Loucy (cell line): ENCODE results near the gene OR6V1.

Experiments
- EZH2phosphoT487 ChIP-seq: fragments of 200-600 bp; IDR thresholded peaks from 2 replicates; pipeline ENCODE4 v1.6.1; 2018; ENCODE audit warnings: antibody characterized with exemption, mild to moderate bottlenecking, moderate library complexity, borderline replicate concordance
- TF ChIP-seq, protein P1 (sequence below): fragments of 200-600 bp; sonication (generic); conservative IDR thresholded peaks from 2 replicates; pipeline ENCODE4 v1.5.1; 2014; ENCODE audit warnings: mild to moderate bottlenecking, antibody characterized with exemption, low read length

DNA sequence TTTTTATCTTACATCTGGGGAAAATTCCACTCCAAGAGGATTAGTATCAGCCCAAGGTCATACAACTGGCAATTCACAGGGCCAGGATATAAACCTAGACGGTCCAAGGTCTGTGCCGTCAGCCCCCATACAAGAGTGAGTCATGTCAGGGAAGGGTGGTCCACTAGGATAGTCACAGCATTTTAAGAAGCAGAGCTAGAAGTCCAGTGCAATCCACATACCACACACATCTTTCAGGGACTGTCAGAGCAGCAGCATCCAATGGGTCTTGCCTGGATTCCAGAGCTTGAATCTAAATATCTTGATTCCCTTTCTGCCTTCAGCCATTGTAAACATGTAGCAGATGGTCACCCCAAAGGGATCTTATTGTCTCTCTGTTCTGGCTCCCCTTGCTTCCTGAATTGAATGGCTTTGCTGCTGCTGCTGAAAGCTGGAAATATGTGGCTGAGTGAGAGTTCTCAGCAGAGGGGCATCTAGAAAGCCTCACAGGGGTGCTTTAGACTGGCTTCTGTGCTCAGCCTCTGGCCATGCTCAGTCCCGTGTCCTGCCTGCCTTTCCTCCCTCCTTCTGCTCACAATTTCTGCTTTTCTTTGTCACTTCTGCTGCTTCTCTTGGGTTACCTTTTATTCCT is 9.9 kb upstream of the OR6V1 start:
- TF ChIP-seq, protein P1, sequence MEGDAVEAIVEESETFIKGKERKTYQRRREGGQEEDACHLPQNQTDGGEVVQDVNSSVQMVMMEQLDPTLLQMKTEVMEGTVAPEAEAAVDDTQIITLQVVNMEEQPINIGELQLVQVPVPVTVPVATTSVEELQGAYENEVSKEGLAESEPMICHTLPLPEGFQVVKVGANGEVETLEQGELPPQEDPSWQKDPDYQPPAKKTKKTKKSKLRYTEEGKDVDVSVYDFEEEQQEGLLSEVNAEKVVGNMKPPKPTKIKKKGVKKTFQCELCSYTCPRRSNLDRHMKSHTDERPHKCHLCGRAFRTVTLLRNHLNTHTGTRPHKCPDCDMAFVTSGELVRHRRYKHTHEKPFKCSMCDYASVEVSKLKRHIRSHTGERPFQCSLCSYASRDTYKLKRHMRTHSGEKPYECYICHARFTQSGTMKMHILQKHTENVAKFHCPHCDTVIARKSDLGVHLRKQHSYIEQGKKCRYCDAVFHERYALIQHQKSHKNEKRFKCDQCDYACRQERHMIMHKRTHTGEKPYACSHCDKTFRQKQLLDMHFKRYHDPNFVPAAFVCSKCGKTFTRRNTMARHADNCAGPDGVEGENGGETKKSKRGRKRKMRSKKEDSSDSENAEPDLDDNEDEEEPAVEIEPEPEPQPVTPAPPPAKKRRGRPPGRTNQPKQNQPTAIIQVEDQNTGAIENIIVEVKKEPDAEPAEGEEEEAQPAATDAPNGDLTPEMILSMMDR, result no peak
- no peak for TF ChIP-seq EZH2phosphoT487
